Measurements from ENCODE around the gene ARHGAP9. TPM values are rescaled to one million over a fixed set of nuclear protein-coding genes. Genes with fewer than 3 reads are reported as not detected.

The ARHGAP9 gene
- total and polyA plus RNA-seq, 2 experiments from 2014 or later = 2.3 TPM; not detected in 1

DNA sequence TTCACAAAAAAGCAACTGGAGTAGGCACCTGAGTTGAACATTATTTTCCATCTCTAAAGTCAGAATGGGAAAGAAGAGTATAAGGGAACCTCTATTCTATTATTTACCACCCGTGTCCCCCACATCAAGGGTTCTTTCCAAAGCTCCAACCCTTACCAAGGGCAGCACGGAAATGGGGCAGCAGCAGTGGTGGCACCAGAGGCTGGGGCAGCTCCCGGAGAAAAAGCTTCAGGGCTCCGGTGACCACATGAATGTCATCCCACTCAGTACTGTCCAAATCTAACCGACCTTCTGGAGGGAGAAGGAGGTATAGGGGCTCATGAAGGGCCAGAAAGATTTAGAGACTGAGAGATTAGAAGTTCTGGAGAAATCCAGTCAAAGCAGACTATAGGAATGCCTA is 5.8 kb downstream of the ARHGAP9 start:
- Histone ChIP-seq H3K27me3 (peaks cover 70% of the 10 kb centered on the region), H3K36me3 (no peaks in the 10 kb centered on the region), H3K9me3 (ENCODE audit: low read depth) (no peaks in the 10 kb centered on the region), H3K27ac (no peak overlapping the region), H3K4me1 (ENCODE audit: low read depth) (no peaks in the 10 kb centered on the region), H3K4me3 (no peak overlapping the region)
- DNase-seq (ENCODE audit: low read depth in 1 of 2, low spot score in 1 of 2) = no peak
- TF ChIP-seq, protein P1, sequence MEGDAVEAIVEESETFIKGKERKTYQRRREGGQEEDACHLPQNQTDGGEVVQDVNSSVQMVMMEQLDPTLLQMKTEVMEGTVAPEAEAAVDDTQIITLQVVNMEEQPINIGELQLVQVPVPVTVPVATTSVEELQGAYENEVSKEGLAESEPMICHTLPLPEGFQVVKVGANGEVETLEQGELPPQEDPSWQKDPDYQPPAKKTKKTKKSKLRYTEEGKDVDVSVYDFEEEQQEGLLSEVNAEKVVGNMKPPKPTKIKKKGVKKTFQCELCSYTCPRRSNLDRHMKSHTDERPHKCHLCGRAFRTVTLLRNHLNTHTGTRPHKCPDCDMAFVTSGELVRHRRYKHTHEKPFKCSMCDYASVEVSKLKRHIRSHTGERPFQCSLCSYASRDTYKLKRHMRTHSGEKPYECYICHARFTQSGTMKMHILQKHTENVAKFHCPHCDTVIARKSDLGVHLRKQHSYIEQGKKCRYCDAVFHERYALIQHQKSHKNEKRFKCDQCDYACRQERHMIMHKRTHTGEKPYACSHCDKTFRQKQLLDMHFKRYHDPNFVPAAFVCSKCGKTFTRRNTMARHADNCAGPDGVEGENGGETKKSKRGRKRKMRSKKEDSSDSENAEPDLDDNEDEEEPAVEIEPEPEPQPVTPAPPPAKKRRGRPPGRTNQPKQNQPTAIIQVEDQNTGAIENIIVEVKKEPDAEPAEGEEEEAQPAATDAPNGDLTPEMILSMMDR (IDR thresholded peaks at IDR 0.05; ENCODE audit: low read depth, low read length) = no peak

DNA sequence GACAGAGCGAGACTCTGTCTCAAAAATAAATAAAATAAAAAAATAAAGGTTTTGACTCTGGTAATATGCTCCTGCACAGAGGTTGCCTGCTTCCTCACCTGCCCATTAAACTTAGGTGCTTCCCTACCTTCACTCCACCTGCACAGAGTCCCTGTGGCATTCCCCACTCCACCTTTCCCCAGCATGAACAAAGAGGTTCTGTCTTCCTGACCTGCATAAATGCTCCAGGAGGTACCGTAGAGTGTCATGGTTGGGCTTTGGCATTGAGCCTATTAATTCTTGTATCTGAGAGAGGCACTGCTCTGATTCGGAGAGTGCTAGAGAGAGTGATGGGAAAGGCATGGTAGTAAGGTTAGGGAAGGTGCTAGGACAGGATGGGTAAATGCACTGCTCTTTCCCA is 6.3 kb downstream of the ARHGAP9 start:
- Histone ChIP-seq H3K9me3 (ENCODE audit: low read depth) (no peaks in the 10 kb centered on the region), H3K27ac (no peak overlapping the region), H3K27me3 (peaks cover 68% of the 10 kb centered on the region), H3K4me3 (no peak overlapping the region), H3K4me1 (ENCODE audit: low read depth) (no peaks in the 10 kb centered on the region), H3K36me3 (no peaks in the 10 kb centered on the region)
- TF ChIP-seq, protein P1 (IDR thresholded peaks at IDR 0.05; ENCODE audit: low read depth, low read length) = no peak
- DNase-seq (ENCODE audit: low read depth in 1 of 2, low spot score in 1 of 2) = no peak

DNA sequence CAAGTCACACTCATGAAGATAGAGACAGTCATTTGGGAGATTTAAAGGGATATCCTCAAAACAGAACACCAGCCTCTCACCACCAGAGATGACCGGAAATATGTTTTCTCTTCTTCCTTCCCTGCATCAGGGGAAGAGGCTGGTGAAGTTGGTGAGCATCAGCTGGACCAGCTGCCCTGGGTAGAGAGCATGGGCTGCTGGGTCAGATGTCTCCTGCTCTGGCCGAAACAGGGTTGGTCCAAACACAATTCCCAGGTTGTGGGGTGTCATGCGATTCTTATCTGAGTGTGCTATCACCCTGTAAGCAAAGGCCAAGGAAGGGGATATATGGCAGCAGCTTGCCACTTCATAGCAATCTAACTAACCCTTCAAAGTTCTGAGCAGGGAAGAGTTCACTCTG is 7.3 kb downstream of the ARHGAP9 start:
- no peak for DNase-seq (ENCODE audit: low read depth in 1 of 2, low spot score in 1 of 2)
- H3K9me3 ChIP-seq (ENCODE audit: low read depth) = no peaks in the 10 kb centered on the region
- no peaks in the 10 kb centered on the region for H3K4me1 ChIP-seq (ENCODE audit: low read depth)
- no peak overlapping the region for H3K4me3 ChIP-seq
- no peak overlapping the region for H3K27ac ChIP-seq
- H3K36me3 ChIP-seq = no peaks in the 10 kb centered on the region
- TF ChIP-seq, protein P1 (IDR thresholded peaks at IDR 0.05; ENCODE audit: low read depth, low read length) = no peak
- peaks cover 58% of the 10 kb centered on the region for H3K27me3 ChIP-seq

DNA sequence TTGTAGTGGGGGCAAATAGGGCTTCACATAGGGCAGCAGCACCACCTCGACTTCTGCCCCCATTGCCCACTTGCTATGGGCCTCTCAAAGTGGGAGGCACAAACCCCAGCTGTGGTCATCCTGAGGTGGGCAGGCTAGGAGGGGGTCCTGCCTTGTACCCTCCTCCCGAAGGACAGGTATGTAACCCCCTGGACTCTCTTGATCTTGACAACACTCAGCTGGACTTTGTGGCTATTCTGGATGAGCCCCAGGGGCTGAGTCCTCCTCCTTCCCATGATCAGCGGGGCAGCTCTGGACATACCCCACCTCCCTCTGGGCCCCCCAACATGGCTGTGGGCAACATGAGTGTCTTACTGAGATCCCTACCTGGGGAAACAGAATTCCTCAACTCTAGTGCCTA is 8.0 kb downstream of the ARHGAP9 start:
- Histone ChIP-seq H3K4me3 (no peak overlapping the region), H3K4me1 (ENCODE audit: low read depth) (no peaks in the 10 kb centered on the region), H3K27me3 (peaks cover 50% of the 10 kb centered on the region), H3K27ac (no peak overlapping the region), H3K9me3 (ENCODE audit: low read depth) (no peaks in the 10 kb centered on the region), H3K36me3 (no peaks in the 10 kb centered on the region)
- no peak for DNase-seq (ENCODE audit: low read depth in 1 of 2, low spot score in 1 of 2)
- TF ChIP-seq, protein P1 (IDR thresholded peaks at IDR 0.05; ENCODE audit: low read depth, low read length) = no peak

DNA sequence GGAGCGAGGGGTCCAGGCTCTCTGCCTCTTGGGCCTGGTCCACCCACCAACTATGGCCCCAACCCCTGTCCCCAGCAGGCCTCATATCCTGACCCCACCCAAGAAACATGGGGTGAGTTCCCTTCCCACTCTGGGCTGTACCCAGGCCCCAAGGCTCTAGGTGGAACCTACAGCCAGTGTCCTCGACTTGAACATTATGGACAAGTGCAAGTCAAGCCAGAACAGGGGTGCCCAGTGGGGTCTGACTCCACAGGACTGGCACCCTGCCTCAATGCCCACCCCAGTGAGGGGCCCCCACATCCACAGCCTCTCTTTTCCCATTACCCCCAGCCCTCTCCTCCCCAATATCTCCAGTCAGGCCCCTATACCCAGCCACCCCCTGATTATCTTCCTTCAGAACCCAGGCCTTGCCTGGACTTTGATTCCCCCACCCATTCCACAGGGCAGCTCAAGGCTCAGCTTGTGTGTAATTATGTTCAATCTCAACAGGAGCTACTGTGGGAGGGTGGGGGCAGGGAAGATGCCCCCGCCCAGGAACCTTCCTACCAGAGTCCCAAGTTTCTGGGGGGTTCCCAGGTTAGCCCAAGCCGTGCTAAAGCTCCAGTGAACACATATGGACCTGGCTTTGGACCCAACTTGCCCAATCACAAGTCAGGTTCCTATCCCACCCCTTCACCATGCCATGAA is 8.6 kb downstream of the ARHGAP9 start:
- Histone ChIP-seq H3K9me3 (ENCODE audit: low read depth) (no peaks in the 10 kb centered on the region), H3K4me3 (no peak overlapping the region), H3K27ac (no peak overlapping the region), H3K36me3 (no peaks in the 10 kb centered on the region), H3K4me1 (ENCODE audit: low read depth) (no peaks in the 10 kb centered on the region), H3K27me3 (peaks cover 45% of the 10 kb centered on the region)
- DNase-seq (ENCODE audit: low read depth in 1 of 2, low spot score in 1 of 2) = no peak
- TF ChIP-seq, protein P1 (IDR thresholded peaks at IDR 0.05; ENCODE audit: low read depth, low read length) = no peak

Measured in cardiac muscle cell (in vitro differentiated cells and primary cell).